ENCODE measurements around the gene TMX4. TPM values are rescaled to one million over a fixed set of nuclear protein-coding genes. Genes with fewer than 3 reads are reported as not detected.
"Not testable (repeated sequence)": the region's sequence is repeated elsewhere in the genome, so short reads cannot be mapped to it uniquely, and the experiment has no call there.

TMX4 gene
- total RNA-seq, 2 experiments from 2014 or later: 23.6 to 26.2 TPM

GRCh38 chr20:7959484-7959883 is 60.1 kb downstream of the TMX4 start:
- Mint-ChIP-seq H3K27ac (no peak overlapping the region), H3K27me3 (peaks cover 29% of the 10 kb centered on the region), H3K4me3 (no peak overlapping the region), H3K9me3 (peaks cover 4% of the 10 kb centered on the region), H3K4me1 (no peaks in the 10 kb centered on the region), H3K36me3 (no peaks in the 10 kb centered on the region)
- DNase-seq: no peak

- H3K27ac Mint-ChIP-seq, H3K4me3 Mint-ChIP-seq, DNase-seq, H3K36me3 Mint-ChIP-seq, H3K4me1 Mint-ChIP-seq: not testable (repeated sequence)
- peaks cover 11% of the 10 kb centered on the region for H3K9me3 Mint-ChIP-seq
- H3K27me3 Mint-ChIP-seq: peaks cover 35% of the 10 kb centered on the region
Measured at GRCh38 chr20:7956561-7956960, 63.0 kb downstream of the TMX4 start.

GRCh38 chr20:7950387-7950786 is 69.2 kb downstream of the TMX4 start:
- Mint-ChIP-seq H3K36me3 (no peaks in the 10 kb centered on the region), H3K27me3 (peaks cover 23% of the 10 kb centered on the region), H3K27ac (no peak overlapping the region), H3K9me3 (peaks cover 19% of the 10 kb centered on the region), H3K4me3 (no peak overlapping the region), H3K4me1 (no peaks in the 10 kb centered on the region)
- no peak for DNase-seq

- no peaks in the 10 kb centered on the region for H3K36me3 Mint-ChIP-seq
- DNase-seq: no peak
- no peaks in the 10 kb centered on the region for H3K4me1 Mint-ChIP-seq
- H3K4me3 Mint-ChIP-seq: no peak overlapping the region
- peaks cover 9% of the 10 kb centered on the region for H3K9me3 Mint-ChIP-seq
- H3K27ac Mint-ChIP-seq: no peak overlapping the region
- H3K27me3 Mint-ChIP-seq: peaks cover 16% of the 10 kb centered on the region
Measured at GRCh38 chr20:7943891-7944290, 75.7 kb downstream of the TMX4 start.

- peaks cover 18% of the 10 kb centered on the region for H3K27me3 Mint-ChIP-seq
- H3K27ac Mint-ChIP-seq: no peak within 1 kb of the TSS
- no peak for DNase-seq
- peaks cover 3% of the 10 kb centered on the region for H3K4me1 Mint-ChIP-seq
- H3K36me3 Mint-ChIP-seq: no peaks in the 10 kb centered on the region
- no peaks in the 10 kb centered on the region for H3K9me3 Mint-ChIP-seq
- no peak within 1 kb of the TSS for H3K4me3 Mint-ChIP-seq
Measured at GRCh38 chr20:7940341-7940740, 79.2 kb downstream of the TMX4 start, which contains the start of gene HAO1. HAO1 (minus strand) TSS chr20:7940458; CDS start chr20:7940422, 36 bp downstream.

GRCh38 chr20:7939663-7940062 is 79.9 kb downstream of the TMX4 start:
- Mint-ChIP-seq H3K4me1 (peaks cover 3% of the 10 kb centered on the region), H3K9me3 (no peaks in the 10 kb centered on the region), H3K36me3 (no peaks in the 10 kb centered on the region), H3K27me3 (peaks cover 21% of the 10 kb centered on the region), H3K4me3 (no peak overlapping the region), H3K27ac (no peak overlapping the region)
- no peak for DNase-seq

GRCh38 chr20:7938058-7938457 is 81.5 kb downstream of the TMX4 start:
- Mint-ChIP-seq H3K9me3 (no peaks in the 10 kb centered on the region), H3K27ac (no peak overlapping the region), H3K4me3 (no peak overlapping the region), H3K4me1 (peaks cover 3% of the 10 kb centered on the region), H3K36me3 (no peaks in the 10 kb centered on the region), H3K27me3 (peaks cover 29% of the 10 kb centered on the region)
- DNase-seq: no peak

GRCh38 chr20:7937328-7937727 is 82.2 kb downstream of the TMX4 start:
- no peaks in the 10 kb centered on the region for H3K36me3 Mint-ChIP-seq

GRCh38 chr20:7935027-7935551 is 84.5 kb downstream of the TMX4 start:
- DNase-seq: no peak
- no peaks in the 10 kb centered on the region for H3K9me3 Mint-ChIP-seq
- no peak overlapping the region for H3K4me3 Mint-ChIP-seq
- no peak overlapping the region for H3K27ac Mint-ChIP-seq
- no peaks in the 10 kb centered on the region for H3K36me3 Mint-ChIP-seq
- peaks cover 3% of the 10 kb centered on the region for H3K4me1 Mint-ChIP-seq
- H3K27me3 Mint-ChIP-seq: peaks cover 35% of the 10 kb centered on the region

More at GRCh38 chr20:7937328-7937727, 82.2 kb downstream of the TMX4 start:
- no peak for DNase-seq
- H3K4me3 Mint-ChIP-seq: no peak overlapping the region
- H3K27ac Mint-ChIP-seq: no peak overlapping the region
- peaks cover 3% of the 10 kb centered on the region for H3K4me1 Mint-ChIP-seq
- H3K9me3 Mint-ChIP-seq: no peaks in the 10 kb centered on the region
- peaks cover 29% of the 10 kb centered on the region for H3K27me3 Mint-ChIP-seq

GRCh38 chr20:7933346-7933745 is 86.2 kb downstream of the TMX4 start:
- Mint-ChIP-seq H3K4me3 (no peak overlapping the region), H3K27ac (no peak overlapping the region), H3K36me3 (no peaks in the 10 kb centered on the region), H3K4me1 (peaks cover 3% of the 10 kb centered on the region), H3K27me3 (peaks cover 42% of the 10 kb centered on the region), H3K9me3 (no peaks in the 10 kb centered on the region)
- DNase-seq: no peak

- Mint-ChIP-seq H3K36me3 (no peaks in the 10 kb centered on the region), H3K9me3 (no peaks in the 10 kb centered on the region), H3K4me1 (no peaks in the 10 kb centered on the region), H3K27ac (no peak overlapping the region), H3K4me3 (no peak overlapping the region), H3K27me3 (peaks cover 35% of the 10 kb centered on the region)
- DNase-seq: no peak
Measured at GRCh38 chr20:7930343-7930742, 89.2 kb downstream of the TMX4 start.

Other genes starting within 250 kb of the TMX4 start
- gene HAO1, start 79.3 kb downstream of the TMX4 start, total RNA-seq: not detected
- gene PLCB1, start 112.5 kb upstream of the TMX4 start, total RNA-seq: 1 to 10 TPM; 2.2 to 2.8 TPM